ENCODE data around the gene SLC25A5.

The SLC25A5 gene

DNA sequence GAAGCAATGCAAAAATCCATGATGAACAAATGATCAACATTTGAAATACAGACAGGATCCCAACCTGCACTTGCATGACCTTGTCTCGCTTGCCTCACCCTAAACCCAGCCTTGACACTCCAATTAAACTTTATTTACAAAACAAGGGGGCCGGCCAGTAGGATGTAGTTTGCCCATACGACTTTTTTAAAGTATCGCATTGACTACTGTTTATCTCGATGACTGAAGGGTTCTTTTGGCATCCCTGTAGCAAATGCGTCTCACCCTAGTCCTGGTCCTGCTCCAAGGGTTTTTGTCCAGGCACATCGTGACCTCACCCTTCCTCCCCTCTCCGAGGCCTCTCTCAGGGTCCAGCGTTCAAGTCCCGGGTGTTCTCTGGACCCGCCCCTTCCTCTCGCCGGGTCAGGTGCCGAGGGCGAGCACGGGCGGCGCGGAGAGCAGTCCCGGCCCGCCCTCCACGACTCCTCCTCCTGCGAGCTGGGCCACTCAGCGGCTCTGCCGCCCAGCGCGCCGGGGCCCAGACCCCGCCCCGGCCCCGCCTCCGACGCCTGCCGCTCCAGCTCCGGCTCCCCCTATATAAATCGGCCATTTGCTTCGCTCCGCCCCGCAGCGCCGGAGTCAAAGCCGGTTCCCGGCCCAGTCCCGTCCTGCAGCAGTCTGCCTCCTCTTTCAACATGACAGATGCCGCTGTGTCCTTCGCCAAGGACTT is at the start of gene SLC25A5:
SLC25A5 (plus strand) TSS at position 603 of the 709 bp plus-strand sequence; CDS start at position 675, 72 bp downstream.
- peak within 1 kb of the TSS; percentile 77 to 97 (median 91) for H3K27ac ChIP-seq
- H3K4me3 ChIP-seq: peak within 1 kb of the TSS; percentile 71 to 87 (median 76)

DNA sequence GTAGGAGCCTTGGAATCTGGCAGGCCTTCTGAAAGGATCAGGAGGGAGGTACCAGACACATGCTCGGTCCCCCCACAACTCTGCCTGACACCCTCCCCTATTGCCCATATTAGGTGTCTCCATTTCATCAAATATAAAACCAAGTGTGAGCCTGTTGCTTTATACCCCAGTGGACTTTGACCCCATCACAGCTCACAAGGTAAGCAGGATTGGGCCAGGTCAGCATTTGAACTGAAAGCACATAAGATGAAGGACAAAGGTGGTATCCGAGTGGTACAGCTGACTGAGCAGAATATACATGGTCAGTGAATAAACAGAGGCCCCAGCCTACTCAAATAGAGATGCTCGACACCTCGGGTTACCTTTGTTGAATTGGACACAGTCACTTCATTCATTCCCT is 49.1 kb upstream of the SLC25A5 start:
- Histone ChIP-seq H3K27ac (no peak overlapping the region), H3K4me3 (no peak overlapping the region)

DNA sequence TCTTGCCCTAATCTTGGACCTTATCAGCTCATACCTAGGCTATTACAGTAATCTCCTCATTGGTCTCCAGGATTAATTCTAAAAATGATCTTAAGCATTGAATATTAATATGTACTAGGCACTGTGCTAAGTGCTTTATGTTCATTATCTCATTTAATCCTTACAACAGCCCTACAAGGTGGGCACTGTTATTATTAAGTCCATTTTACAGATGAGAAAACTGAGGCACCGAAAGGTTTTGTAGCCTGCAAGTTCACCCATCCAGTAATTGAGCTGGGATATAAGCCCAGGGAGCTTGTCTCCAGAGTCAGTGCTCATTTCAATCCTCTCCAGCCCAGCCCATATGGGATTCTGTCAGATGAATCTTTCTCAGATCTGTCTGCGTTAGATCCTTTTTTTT is 48.3 kb upstream of the SLC25A5 start:
- no peak overlapping the region for H3K27ac ChIP-seq

DNA sequence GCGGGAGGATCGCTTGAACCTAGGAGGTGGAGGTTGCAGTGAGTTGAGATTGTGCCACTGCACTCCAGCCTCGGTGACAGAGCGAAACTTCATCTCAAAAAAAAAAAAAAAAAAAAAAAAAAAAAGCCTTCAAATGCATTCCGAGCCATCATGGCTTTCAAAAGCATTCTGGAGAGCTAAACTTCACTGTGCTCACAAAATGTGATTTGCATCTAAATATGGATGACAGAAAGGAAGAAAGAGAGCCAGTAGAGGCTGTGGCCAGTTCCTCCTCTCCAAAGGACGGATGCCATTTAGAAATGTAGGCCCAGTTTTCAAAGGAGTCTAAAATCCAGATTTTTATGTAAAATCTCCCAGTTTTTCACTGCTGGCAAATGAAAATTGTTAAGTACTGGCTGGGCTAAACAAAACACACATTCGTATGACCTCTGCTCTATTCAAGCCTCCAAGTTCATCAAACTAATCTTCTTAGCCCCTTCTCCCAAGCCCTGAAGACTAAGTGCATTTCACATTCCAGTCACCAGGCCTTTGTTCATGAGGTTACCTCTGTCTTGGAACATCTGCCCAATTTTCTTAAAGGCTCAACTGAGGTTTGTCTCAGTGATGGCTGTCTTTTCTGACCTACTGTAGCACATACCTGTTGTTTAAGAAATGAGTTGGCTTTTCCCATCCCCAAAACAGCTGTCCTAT is 47.1 kb upstream of the SLC25A5 start:
- H3K27ac ChIP-seq: no peak overlapping the region
- H3K4me3 ChIP-seq: no peak overlapping the region

More for the DNA sequence above, 48.3 kb upstream of the SLC25A5 start:
- H3K4me3 ChIP-seq: no peak overlapping the region

DNA sequence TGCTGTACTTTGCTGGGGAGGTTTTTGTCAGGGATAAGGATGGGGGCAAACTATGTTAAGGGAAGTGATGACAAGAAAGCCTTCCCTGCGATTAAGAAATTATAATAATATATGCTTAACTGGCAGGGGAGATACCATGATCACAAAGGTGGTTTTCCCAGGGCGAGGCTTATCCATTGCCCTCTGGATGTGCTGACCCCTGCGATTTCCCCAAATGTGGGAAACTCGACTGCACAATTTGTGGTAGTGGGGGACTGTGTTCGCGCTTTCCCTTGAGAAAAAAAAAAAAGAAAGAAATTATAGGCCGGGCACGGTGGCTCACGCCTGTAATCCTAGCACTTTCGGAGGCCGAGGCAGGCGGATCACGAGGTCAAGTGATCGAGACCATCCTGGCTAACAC is 44.6 kb upstream of the SLC25A5 start:
- Histone ChIP-seq H3K27ac (no peak overlapping the region), H3K4me3 (no peak overlapping the region)

DNA sequence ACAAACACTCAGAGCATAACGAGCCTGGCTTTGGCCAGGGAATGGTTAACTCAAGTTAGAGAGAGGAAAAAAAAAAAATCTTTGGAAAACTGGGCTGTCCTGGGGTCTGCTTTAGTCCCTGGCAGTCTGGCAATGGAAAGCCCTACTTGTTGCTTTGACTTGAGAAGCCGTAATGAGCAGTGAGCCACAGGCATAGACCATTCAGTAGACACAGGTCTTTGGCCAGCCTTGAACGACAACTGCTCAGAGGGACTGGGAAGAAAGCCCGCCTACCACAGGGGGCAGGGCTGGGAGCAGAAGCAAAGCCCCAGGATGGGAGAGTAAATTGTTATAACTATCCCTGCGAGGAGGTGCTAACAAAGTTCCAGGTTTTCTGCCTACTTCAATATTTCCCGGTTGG is 43.2 kb upstream of the SLC25A5 start:
- Histone ChIP-seq H3K4me3 (no peak overlapping the region), H3K27ac (no peak overlapping the region)

DNA sequence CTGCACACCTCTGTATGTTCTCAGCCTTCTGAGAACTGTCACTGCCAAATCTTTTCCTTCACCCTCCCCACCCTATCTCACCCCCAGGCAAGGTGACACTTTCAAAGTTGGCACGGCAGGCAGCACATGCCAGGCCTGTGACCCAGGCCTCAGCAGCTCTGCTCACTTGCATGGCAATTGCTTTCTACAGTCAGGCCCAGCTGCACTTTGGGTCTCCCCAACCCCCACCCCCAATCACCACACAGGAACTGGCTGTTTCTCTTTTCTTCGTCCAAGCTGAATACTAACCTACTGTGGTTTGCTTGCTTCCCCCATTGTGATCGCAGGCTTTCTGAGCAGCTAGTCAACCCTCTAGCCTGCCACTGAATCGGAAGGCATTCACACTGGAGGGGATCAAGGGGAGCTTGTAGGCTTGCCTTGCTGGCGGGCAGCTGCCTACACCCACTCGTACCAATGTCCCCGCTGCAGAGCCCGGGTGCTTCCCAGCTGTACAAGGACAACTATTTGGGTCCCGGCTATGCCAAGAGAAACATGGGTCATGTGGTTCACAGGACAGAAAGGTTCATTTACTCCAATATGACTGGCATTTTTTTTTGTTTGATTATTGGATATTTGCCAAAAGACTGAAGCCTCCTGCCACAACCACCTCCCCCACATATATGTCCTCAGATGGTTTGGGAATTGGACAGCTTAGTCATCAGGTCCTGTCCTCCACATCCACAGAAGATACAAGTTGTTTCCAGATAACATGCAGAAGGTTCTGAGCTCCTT is 41.0 kb upstream of the SLC25A5 start:
- no peak overlapping the region for H3K4me3 ChIP-seq
- H3K27ac ChIP-seq: peak overlapping the region in 4 of 21 experiments; percentile 14 to 29 (median 24)

DNA sequence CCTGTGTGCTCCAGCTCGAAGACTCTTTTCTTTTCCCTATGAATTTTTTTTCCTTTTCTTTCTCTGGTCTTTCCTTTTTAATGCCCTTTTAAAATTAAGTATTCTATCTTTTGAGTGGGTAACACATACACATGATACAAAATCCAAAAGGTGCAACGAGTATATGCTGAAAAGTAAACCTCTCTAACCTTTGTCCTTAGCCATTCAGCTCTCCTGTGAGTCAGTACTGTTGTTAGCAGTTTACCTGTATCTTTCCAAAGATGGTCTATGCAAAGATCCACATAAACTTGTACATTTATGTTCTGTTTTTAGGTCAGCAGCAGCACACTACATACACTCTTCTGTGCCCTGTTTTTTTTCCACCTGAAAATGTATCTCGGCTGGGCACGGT is 40.5 kb upstream of the SLC25A5 start:
- Histone ChIP-seq H3K4me3 (no peak overlapping the region), H3K27ac (no peak overlapping the region)

DNA sequence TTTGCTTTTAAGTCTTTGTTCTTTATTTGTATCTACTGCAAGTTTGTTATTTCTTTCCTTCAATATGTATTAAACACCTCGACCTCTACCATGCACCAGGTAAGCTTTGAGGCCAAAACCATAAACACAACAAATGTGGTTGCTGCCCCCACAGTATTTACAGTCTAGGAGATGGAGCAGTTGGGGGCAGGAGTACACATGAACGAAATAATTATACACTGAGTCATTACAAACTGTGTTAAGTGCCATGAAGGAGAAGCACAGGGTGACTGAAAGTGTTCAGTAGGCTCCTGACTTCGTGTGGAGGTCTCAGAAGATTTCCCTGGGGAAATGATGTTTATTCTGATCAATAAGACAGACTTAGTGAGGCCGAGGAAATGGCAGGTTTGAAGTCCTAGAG is 38.8 kb upstream of the SLC25A5 start:
- no peak overlapping the region for H3K27ac ChIP-seq
- no peak overlapping the region for H3K4me3 ChIP-seq

DNA sequence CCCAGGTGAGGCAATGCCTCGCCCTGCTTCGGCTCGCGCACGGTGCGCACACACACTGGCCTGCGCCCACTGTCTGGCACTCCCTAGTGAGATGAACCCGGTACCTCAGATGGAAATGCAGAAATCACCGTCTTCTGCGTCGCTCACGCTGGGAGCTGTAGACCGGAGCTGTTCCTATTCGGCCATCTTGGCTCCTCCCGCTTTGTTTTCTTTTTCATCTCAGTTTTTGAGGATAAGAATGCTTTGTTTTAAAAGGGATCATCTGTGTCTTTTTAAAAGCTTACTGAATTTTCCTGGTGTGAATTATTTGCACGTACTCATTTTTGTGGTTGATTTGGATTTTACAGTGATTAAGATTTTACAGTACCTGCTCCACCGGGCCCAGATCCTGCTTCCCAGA is 26.9 kb upstream of the SLC25A5 start:
- peak overlapping the region in 1 of 21 experiments; percentile 37 for H3K27ac ChIP-seq
- H3K4me3 ChIP-seq: peak overlapping the region in 1 of 7 experiments; percentile 8

DNA sequence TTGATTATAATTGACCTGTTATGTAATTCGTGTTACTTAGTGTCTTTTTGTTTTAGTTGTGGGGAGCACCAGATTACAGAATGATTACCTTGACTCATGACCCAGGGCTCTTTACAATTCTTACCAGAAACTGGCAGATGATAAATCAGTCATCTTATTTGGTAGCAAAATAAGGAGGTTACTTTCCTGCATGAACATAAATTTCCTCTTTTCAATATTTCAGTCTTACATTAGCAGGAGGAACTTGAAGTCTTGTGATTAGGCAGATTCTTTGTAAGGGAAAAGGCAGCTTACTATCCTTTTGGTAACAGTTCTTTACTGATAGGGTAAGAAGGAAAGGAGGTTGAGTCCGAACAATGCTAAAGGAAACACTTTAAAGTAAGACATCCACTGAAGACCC is 26.0 kb upstream of the SLC25A5 start:
- H3K4me3 ChIP-seq: peak overlapping the region in 1 of 7 experiments; percentile 8
- H3K27ac ChIP-seq: peak overlapping the region in 1 of 21 experiments; percentile 37

DNA sequence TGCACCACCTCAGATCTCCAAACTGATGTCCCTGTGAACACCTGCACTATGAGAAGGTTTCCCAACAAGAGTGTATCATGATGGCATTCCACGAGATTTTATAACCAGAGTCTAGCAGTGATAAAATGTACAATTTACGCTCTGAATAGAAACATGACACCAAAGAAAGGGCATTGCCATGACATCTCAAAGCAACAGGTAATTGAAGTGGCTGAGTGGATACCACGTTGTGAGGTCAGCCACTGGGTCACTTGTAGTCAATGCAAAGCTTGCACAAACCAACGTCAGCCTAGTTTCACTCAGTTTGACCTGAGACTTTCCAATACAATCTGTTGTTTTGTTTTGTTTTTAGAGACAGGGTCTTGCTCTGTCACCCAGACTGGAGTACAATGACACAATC is 15.0 kb upstream of the SLC25A5 start:
- Histone ChIP-seq H3K4me3 (no peak overlapping the region), H3K27ac (no peak overlapping the region)

DNA sequence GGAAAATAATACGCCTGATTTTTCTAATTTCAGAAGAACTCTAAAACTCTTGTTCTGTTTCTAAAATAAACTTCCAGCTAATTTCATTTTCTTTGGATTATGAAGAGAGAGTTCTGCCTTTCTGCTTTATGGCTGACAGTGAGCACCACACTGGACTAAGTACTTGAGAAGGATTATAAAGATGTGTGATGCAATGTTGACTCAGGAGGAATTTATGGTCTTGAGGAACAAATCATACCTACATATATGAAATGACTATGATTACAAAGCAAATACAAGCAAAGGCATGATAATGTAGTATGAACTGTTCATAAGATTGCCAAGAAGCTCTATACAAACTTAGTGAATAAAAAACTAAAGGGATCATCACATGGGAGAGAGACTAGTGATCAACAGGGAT is 13.0 kb upstream of the SLC25A5 start:
- H3K4me3 ChIP-seq: no peak overlapping the region
- H3K27ac ChIP-seq: no peak overlapping the region

DNA sequence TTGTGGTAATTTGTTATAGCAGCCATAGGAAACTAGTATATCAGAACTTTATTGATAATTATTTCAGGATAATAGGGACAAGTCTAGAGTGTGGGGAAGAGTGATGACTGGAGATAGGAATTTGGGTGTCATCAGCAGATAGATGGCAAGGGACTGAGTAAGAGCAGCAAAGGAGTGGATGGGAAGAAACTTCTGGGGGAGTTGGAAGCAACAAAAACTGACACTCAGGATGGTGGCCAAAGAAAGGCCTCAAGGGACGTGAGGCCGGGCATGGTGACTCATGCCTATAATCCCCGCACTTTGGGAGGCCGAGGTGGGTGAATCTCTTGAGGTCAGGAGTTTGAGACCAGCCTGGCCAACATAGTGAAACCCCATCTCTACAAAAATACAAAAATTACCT is 9.1 kb upstream of the SLC25A5 start:
- H3K4me3 ChIP-seq: no peak overlapping the region
- no peak overlapping the region for H3K27ac ChIP-seq

DNA sequence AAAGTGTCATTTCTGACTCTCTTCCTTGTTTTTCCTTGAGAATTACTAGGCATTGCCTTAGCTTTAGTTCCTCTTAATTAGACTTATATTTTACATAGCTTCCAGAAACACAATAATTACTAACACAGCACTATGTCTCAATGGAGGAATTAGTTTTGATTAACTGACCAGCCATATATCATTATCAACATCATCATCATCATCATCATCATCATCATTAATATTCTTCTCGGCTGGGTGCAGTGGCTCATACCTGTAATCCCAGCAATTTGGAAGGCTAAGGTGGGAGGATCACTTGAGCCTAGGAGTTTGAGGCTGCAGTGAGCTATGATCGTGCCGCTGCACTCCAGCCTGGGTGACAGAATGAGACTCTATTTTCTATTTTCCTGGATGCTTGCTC is 2.7 kb upstream of the SLC25A5 start:
- Histone ChIP-seq H3K4me3 (no peak overlapping the region), H3K27ac (no peak overlapping the region)

DNA sequence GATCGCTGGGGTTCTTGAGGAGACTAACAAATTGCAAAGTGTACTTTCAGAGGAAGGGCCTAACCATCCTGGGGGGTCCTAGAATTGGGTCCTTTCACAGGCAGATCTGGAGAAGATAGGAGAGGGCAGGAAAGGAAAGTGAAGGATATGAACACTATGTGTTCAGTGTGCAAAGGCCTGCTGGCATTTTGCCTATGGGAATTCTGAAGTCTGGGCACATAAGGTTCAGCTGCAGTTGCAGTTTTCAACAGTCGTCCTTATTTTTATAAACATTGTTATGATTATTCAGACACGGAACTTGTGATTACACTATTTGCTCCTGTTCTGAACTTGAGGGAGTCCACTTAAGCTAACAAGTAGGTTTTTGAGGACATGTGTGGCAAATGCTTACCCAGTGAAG is 1.3 kb upstream of the SLC25A5 start:
- no peak overlapping the region for H3K27ac ChIP-seq
- no peak overlapping the region for H3K4me3 ChIP-seq

DNA sequence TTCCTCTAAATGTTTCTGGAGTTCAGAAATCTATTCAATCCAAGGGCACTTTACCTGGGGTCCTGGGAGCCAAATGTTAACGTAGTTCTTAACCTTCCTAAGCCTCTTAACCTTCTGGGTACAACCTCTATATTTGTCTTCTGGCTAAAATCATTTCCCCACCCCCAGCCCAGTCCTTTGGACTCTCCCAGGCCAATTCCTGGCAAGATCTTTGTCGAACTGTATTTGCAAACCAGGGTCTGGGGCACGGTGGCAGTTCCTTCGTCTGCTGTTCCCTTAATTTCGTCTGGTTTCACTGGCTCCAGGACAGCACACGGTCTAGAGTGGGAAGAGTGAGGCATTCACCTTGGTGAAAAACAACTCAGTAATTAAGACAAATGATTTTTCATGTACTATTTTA is 811 bp upstream of the SLC25A5 start:
- Histone ChIP-seq H3K27ac (no peak overlapping the region), H3K4me3 (no peak overlapping the region)

DNA sequence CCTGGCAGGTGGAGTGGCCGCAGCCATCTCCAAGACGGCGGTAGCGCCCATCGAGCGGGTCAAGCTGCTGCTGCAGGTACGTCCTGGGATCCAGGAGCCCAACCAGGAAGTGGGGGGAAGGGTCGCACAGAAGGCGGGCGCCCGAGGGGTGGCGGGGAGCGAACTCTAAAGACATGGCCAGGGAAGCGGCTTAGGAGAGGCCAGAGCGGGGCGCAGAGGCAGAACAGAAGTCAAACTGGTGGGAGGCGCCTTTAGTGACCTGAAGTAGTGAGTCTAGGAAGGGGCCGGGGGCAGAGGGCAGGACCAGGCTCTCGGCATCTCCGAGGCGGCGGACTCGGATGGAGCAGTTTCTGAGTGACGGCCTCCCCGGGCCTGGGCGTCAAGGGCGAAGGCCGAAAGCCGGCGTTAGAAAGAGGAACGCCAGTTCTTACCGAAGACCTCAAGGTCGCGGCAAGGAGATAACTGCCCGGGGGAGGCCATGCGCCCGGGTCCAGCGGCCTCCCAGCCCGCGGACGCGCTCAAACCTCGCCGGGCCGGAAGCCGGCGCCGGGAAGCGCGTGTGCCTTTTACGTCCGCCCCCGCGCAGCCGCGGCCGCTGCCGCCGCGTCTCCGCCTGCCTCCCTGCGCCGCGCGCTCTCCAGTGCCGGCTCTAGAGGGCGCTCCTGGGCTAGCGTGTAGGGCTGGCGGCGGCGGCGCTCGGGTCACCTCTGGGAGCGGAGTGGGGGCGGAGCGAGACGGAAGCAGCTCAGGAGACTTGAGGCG is 488 bp downstream of the SLC25A5 start:
- peak overlapping the region; percentile 71 to 87 (median 76) for H3K4me3 ChIP-seq
- H3K27ac ChIP-seq: peak overlapping the region; percentile 77 to 97 (median 91)

DNA sequence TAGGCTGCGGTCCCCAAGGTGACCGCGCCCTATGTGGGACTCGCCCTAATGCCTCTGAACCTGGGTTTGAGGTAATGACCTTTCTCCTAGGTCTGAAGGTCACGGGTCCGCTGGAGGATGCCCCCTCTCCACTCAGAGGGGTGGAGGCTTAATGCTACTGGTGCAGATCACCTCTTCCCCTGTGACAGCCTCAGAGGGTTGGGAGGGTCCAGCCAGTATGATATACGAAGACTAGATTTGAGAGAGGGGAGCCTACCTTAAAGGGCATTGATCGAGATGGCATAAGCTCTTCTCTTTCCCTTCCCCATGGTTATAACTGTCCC is 1.0 kb downstream of the SLC25A5 start:
- Histone ChIP-seq H3K27ac (peak overlapping the region in 16 of 21 experiments; percentile 49 to 97 (median 92)), H3K4me3 (peak overlapping the region; percentile 71 to 87 (median 76))
